ENCODE data around the gene ADAMTS2.

The ADAMTS2 gene

DNA sequence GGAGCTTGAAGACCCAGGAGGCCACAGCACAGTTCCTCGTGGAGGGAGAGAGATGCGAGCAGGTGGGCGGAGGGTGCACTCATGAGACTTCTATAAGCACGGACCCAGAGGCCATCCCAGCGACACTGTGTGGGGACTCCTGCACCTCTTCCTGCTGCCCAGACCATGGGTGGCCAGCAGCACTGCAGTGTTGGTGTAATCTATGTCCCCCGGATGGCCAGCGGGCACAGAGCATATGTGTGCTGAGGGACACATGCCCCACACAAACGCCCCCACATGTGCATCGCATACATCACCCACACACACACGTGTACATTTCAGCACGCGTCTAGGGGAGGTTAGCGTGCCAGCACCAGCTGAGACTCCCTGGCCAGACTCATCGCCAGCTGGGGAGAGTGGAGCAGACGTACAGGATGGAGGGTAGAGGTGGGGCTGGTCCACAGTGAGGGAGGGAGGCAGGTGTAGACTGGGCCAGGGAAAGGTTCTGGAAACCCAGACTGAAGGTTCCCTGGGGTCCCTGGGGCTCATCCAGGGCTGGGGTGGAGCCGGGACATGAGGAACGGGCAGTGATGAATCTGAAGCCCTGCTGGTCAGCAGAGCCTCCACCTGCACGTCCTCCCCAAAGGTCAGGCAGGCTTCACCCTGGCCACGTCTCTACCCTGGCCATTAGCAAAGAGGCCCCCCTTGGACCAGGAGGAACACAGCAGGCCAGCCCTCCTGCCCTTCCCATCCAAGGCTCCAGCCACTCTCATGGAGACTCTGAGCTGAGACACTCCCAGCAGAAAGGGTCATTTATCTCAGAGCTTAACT is 27.6 kb downstream of the ADAMTS2 start:
- TF ChIP-seq CEBPB (IDR thresholded peaks at IDR 0.05) = no peak
- TF ChIP-seq TEAD4 (IDR thresholded peaks at IDR 0.05) = no peak
- TF ChIP-seq, protein P1, sequence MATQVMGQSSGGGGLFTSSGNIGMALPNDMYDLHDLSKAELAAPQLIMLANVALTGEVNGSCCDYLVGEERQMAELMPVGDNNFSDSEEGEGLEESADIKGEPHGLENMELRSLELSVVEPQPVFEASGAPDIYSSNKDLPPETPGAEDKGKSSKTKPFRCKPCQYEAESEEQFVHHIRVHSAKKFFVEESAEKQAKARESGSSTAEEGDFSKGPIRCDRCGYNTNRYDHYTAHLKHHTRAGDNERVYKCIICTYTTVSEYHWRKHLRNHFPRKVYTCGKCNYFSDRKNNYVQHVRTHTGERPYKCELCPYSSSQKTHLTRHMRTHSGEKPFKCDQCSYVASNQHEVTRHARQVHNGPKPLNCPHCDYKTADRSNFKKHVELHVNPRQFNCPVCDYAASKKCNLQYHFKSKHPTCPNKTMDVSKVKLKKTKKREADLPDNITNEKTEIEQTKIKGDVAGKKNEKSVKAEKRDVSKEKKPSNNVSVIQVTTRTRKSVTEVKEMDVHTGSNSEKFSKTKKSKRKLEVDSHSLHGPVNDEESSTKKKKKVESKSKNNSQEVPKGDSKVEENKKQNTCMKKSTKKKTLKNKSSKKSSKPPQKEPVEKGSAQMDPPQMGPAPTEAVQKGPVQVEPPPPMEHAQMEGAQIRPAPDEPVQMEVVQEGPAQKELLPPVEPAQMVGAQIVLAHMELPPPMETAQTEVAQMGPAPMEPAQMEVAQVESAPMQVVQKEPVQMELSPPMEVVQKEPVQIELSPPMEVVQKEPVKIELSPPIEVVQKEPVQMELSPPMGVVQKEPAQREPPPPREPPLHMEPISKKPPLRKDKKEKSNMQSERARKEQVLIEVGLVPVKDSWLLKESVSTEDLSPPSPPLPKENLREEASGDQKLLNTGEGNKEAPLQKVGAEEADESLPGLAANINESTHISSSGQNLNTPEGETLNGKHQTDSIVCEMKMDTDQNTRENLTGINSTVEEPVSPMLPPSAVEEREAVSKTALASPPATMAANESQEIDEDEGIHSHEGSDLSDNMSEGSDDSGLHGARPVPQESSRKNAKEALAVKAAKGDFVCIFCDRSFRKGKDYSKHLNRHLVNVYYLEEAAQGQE (IDR thresholded peaks at IDR 0.05; ENCODE audit: low read depth) = no peak
- TF ChIP-seq TCF12 (IDR thresholded peaks at IDR 0.05; ENCODE audit: low read depth) = no peak
- no peak for TF ChIP-seq TAF1 (IDR thresholded peaks at IDR 0.05; ENCODE audit: low read depth)
- TF ChIP-seq EP300 (IDR thresholded peaks at IDR 0.05; ENCODE audit: borderline replicate concordance) = no peak
- TF ChIP-seq ZBTB7A (IDR thresholded peaks at IDR 0.05; ENCODE audit: low read depth) = no peak
- no peak for TF ChIP-seq NFIC (IDR thresholded peaks at IDR 0.05)

GRCh38 chr5:179316982-179317381 is 28.3 kb downstream of the ADAMTS2 start:
- TF ChIP-seq YY1 (IDR thresholded peaks at IDR 0.05; ENCODE audit: low read depth) (no peak), EP300 (IDR thresholded peaks at IDR 0.05; ENCODE audit: borderline replicate concordance) (no peak), MAX (IDR thresholded peaks at IDR 0.05) (no peak), RAD21 (IDR thresholded peaks at IDR 0.05; ENCODE audit: low read depth) (no peak), ZBTB7A (IDR thresholded peaks at IDR 0.05; ENCODE audit: low read depth) (no peak), CEBPB (IDR thresholded peaks at IDR 0.05) (no peak), EGR1 (IDR thresholded peaks at IDR 0.05) (no peak), TEAD4 (IDR thresholded peaks at IDR 0.05) (no peak)
- TF ChIP-seq, protein P1 (IDR thresholded peaks at IDR 0.05; ENCODE audit: low read depth) = no peak

- no peak for TF ChIP-seq TEAD4 (IDR thresholded peaks at IDR 0.05)
- TF ChIP-seq TAF1 (IDR thresholded peaks at IDR 0.05; ENCODE audit: low read depth) = no peak
- TF ChIP-seq CREB1 (IDR thresholded peaks at IDR 0.05; ENCODE audit: low read depth) = no peak
- TF ChIP-seq ZBTB7A (IDR thresholded peaks at IDR 0.05; ENCODE audit: low read depth) = no peak
- no peak for TF ChIP-seq TCF12 (IDR thresholded peaks at IDR 0.05; ENCODE audit: low read depth)
Measured at GRCh38 chr5:179316111-179316551, 29.1 kb downstream of the ADAMTS2 start.

GRCh38 chr5:179315356-179315890 is 29.8 kb downstream of the ADAMTS2 start:
- TF ChIP-seq ZBTB7A (IDR thresholded peaks at IDR 0.05; ENCODE audit: low read depth) (no peak), EGR1 (IDR thresholded peaks at IDR 0.05) (no peak), RAD21 (IDR thresholded peaks at IDR 0.05; ENCODE audit: low read depth) (no peak), FOXM1 (IDR thresholded peaks at IDR 0.05; ENCODE audit: borderline replicate concordance, low read depth) (no peak)

DNA sequence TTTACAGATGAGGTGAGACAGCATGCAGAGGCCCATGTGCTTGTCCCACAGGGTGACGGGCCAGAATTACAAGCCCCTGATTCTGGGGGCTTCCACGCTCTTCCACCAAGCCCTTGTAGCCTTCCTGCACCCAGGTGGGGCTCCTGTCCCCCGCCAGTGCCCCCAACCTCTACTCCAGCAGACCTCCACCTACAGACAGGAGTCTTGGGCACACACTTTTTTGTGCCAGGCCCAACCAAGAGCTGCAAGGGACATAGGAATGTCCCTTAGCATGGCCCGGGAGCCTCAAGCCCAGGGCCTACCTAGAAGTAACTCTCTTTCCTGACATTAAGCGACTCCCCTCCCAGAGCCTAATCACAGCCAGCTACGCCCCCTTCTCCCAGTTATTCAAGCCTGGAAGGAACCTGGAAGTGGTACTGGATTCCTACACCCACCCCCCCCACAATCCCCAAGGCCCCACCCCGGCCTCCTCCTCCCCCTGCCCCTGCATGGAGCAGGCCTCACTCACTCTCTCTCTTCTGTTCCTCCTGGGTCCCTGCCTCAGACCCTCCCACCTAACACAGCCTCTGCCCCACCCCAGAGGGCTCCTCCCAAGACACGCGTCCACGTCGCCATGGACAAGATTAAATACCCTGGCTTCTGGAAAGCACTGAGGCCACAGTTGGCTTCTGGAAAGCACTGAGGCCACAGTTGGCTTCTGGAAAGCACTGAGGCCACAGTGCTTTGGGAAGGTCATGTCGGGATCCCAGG is 30.5 kb downstream of the ADAMTS2 start:
- TF ChIP-seq YY1 (IDR thresholded peaks at IDR 0.05; ENCODE audit: low read depth) (no peak), TAF1 (IDR thresholded peaks at IDR 0.05; ENCODE audit: low read depth) (no peak), ZBTB7A (IDR thresholded peaks at IDR 0.05; ENCODE audit: low read depth) (no peak), EGR1 (IDR thresholded peaks at IDR 0.05) (no peak), TEAD4 (IDR thresholded peaks at IDR 0.05) (no peak), CEBPB (IDR thresholded peaks at IDR 0.05) (no peak), EP300 (IDR thresholded peaks at IDR 0.05; ENCODE audit: borderline replicate concordance) (no peak)
- TF ChIP-seq, protein P1 (IDR thresholded peaks at IDR 0.05; ENCODE audit: low read depth) = no peak
- TF ChIP-seq, protein P2, sequence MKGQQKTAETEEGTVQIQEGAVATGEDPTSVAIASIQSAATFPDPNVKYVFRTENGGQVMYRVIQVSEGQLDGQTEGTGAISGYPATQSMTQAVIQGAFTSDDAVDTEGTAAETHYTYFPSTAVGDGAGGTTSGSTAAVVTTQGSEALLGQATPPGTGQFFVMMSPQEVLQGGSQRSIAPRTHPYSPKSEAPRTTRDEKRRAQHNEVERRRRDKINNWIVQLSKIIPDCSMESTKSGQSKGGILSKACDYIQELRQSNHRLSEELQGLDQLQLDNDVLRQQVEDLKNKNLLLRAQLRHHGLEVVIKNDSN (IDR thresholded peaks at IDR 0.05) = no peak
